NCI-H1417 treated with DMSO at 0.1 percent for 48 hours (cell line): ENCODE measurements around the gene CDH15.
A peak's percentile ranks its signal among the peaks of the same experiment; 100 is the strongest.

Experiments
- DNase-seq: peaks from one replicate; lab custom pipeline; 2025; lab: John Stamatoyannopoulos, UW

CDH15 gene, protein sequence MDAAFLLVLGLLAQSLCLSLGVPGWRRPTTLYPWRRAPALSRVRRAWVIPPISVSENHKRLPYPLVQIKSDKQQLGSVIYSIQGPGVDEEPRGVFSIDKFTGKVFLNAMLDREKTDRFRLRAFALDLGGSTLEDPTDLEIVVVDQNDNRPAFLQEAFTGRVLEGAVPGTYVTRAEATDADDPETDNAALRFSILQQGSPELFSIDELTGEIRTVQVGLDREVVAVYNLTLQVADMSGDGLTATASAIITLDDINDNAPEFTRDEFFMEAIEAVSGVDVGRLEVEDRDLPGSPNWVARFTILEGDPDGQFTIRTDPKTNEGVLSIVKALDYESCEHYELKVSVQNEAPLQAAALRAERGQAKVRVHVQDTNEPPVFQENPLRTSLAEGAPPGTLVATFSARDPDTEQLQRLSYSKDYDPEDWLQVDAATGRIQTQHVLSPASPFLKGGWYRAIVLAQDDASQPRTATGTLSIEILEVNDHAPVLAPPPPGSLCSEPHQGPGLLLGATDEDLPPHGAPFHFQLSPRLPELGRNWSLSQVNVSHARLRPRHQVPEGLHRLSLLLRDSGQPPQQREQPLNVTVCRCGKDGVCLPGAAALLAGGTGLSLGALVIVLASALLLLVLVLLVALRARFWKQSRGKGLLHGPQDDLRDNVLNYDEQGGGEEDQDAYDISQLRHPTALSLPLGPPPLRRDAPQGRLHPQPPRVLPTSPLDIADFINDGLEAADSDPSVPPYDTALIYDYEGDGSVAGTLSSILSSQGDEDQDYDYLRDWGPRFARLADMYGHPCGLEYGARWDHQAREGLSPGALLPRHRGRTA

DNA sequence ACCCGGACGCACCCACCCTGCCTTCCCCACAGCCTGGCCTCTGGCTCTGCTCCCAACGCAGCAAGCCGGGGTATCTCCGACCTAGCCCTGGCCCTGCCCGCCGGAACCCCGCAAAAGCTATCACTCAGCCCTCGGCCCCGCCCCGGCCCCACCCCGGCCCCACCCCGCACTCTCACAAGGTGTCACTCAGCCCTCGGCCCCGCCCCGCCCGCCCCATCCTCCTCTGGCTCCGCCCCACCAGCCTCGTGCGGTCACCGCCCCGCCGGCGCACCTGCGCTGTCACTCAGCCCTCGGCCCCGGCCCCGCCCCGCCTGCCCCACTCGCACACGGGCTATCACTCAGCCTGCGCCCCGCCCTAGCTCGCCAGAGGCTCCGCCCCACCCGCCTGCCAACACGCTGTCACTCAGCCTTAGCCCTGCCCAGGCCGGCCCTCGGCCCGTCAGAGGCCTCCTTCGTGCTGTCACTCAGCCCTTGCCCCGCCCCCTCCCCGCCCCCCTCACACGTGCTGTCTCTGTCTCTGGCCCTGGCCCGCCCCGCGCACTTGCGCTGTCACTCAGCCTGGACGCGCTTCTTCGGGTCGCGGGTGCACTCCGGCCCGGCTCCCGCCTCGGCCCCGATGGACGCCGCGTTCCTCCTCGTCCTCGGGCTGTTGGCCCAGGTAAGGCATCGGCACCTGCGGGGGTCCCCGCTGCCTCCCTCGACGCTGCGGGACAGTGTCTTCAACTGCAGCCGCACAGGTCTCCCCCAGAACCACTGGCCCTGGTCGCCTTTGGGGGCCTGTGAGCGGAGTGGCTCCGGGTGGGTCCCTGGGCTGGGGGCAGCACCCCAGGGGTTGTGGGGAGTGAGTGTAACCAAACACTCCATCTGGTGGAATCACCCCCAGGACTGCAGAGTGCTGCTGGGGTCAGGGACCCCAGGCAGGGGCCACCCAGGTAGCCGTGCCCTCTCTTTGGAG, at the start of gene CDH15:
TSS of gene CDH15 (plus strand) at position 533 of the 955 bp plus-strand sequence. CDS start at position 617, 84 bp downstream.
- DNase-seq = peak; percentile 64

DNA sequence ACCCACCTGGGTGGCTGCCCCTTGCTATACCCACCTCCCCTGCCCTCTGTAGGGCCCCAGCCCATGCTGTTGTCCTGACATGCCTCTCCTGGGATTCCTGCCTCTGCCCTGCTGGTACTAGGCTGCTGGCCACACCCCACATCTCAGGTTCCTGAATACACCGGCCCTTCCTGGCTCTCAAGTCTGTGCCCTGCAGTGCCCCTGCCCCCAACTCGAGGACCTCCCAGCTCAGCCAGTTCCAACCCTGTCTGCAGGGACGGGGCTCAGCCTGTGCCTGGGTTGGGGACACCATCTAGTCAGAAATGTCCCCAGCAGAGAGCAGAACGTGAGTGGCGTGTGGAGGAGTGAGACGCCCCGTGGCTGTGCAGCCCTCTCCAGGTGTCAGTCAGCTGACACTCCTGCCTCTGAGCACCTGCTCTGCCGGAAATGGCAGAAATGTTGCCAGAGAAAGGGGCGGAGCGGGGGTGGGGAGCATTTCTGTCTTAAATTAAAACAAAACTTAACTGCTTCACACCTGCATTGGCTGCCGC, 49.2 kb upstream of the CDH15 start:
- DNase-seq = peak; percentile 38

DNA sequence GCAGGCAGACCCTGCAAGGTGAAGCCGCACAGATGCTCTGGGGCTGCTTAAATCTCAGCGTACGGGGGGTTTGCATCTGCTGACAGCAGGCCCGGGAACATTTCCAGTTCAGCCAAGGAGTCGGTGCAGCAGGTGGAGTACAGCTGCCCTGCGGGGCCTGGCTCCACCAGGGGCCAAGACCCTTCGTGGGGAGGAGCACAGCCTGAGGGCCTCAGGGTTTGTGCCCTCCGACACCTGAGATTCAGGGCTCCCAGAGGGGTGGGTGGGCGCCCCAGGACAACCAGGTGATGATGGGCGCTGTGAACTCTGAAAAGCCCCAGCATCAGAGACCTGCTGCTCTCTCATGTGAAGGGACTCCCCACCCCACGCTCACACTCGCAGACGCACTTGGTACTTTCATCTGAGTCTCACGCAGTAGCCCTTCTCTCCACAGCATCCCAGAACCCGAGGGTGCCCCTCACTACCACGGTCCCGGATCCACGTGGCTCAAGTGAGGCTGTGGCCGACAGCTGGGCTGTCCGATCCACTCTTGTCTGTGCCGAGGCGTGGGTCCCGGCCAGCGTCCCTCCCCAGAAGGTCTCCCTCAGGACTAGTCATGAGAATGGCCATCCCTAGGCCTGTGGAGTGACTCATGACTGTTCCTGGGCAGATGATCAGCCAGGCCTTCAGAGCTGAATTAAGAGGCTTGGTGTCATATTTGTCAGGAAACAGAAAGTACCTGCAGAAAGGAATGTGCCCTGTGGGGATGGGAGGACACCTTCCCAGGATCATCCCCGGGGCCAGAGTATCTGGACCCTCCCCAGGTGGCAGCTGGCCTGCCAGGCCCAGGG, 48.3 kb upstream of the CDH15 start:
- no peak for DNase-seq

DNA sequence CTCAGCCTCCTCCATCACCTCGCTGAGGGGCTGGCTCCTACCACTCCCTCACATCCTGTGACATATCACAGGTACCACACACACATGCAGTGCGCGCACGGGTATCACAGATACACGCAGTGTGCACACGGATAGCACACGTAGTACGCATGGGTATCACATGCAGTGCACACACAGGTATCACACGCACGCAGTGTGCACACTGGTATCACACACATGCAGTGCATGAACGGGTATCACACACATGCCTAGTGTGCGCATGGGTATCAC, 47.8 kb upstream of the CDH15 start:
- no peak for DNase-seq

DNA sequence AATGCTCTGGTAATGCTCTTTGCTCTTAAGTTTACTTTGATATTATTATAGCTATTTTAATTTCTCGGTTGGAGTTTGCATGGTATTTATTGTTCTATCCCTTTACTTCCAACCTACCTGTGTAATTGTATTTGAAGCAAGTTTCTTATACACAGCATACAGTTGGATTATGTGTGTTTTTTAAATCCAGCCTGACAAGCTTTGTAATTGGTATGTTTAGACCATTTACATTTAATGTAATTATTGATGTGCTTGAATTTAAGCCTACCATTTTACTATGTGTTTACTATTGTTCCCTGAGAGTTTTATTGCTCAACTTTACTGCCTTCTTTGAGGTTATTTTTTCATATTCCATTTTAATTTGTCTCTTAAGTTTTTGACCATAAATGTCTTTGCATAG, 42.2 kb upstream of the CDH15 start:
- DNase-seq = no peak

DNA sequence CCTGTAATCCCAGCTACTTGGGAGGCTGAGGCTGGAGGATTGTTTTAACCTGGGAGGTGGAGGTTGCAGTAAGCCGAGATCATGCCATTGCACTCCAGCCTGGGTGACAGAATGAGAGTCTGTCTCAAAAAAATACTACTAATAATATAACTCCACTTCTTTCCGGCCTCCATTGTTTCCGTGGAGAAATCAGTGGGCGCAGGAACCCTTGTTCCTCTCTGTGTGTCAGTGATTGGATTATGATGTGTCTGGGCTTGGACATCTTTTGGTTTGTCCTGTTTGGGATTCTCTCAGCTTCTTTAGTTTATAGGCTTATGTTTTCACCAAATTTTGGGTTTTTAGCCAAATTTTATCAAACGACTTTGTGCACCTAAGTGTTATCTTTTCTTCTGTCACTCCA, 41.1 kb upstream of the CDH15 start:
- DNase-seq = no peak

DNA sequence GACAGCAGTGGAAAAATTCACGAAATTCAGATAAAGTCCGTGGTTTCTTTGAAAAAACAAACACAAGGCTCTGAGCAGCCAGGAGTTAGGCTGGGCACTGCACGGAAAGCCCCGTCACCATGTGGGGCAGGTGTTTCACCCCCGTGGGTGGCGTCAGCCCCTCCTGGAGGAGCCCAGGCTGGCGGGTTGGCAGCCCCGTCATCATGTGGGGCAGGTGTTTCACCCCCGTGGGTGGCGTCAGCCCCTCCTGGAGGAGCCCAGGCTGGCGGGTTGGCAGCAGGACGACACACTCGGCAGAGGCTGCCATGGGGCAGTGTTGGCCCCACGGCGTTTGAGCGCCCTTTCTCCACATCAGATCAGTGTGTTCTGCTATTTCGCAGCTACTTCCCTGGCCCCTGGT, 39.8 kb upstream of the CDH15 start:
- no peak for DNase-seq

DNA sequence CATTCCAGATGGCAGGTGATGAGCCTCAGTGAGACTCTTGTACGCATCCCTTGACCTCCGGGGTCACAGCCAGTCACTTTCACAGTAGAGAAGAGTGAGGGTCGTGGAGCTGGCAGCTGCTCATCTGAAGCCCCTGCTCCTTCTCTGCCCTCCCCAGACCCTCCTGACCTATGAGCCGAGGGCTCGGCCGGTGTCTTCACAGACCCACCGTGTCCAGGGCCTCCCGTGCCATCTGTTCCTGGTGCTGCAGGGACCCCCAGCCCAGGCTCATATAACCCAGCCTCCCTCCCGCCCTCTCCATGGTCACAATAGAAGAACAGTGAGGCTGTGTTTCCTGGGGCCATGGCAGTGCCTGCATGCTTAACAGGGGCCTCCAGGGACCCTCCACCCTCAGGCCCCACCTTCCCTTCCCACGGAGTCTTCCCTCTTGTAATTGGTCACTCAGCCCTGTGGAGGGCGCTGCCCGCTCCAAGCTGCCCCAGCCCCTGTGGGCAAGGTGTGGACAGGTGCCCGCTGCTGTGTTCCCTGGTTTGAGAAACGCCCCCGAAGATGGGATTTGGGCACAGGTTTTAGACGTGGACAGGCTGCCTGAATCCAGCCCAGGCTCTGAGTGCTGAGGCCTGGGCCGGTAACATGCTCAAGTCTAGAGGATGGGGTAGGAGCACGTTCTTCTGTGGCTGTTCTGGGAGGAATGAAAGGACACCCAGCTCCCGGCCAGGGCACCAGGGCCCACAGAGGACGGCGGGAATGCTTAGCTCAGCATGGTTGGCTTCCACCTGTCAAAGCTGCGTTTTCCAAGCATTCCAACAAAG, 39.1 kb upstream of the CDH15 start:
- DNase-seq = no peak

DNA sequence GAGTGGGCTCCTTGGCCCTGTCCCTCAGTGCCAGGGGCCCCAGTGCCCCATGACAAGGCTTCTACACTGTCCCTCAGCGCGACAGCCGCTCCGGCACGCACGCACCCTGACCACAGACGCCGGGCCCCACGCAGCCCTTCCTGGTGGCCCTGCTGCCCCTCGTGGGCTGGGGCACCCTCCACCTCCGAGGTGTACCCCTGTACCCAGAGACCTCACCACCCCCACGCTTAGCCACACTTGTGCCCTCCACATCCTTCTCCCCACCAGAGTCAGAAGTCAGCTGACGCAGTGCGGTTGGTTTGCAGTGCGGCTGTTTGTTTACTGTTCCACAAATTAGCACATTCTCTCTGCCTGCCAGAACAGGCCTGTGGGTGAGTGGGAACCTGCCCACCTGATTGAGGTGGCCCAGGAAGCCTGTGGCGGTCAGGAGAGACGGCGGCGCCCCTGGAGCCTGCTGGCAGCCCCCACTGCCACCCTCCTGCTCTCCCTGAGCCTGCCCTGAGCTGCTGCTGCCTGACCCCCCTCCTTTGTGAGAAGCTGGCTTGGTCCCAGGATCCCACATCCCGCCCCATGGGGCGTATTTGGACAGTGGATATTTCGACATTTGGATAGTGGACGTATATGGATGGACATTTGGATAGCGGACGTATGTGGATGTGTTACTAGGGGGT, 38.0 kb upstream of the CDH15 start:
- no peak for DNase-seq

DNA sequence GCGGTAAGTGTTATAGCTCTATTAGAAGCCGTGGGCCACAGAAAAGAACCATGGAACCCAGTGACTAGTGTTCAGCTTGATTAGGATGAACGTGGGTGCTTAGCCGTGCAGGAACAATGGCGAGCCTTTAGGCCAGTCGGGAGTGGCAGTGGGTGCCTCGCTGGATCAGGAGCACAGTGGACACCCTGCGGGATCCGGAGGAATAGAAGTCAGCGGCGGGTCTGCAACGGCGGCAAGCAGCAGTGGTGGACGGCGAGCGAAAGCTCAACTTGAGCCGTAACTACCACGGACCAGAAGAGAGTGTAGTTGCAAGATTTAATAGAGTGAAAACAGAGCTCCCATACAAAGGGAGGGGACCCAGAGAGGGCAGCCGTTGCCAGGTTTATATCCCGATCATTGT, 37.3 kb upstream of the CDH15 start:
- DNase-seq = no peak

DNA sequence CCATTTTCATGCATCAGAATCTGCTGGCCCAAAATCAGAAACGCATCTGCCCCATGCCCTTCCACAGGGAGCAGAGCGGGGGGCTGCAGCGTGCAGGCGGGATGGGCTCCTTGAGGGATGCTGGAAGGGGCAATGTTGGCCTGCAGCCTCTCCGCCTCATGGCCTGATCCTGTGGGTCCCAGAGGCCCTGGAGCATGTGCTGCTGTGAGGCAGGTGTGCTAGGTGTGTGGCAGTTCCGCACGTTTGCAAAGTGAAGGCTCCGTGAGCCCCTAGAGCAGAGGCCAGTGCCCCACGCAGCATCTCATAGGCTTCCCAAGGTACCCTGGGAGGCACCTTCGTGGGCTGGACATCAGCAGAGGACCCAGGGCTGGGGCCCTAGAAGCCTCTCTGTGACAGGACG, 36.4 kb upstream of the CDH15 start:
- no peak for DNase-seq

DNA sequence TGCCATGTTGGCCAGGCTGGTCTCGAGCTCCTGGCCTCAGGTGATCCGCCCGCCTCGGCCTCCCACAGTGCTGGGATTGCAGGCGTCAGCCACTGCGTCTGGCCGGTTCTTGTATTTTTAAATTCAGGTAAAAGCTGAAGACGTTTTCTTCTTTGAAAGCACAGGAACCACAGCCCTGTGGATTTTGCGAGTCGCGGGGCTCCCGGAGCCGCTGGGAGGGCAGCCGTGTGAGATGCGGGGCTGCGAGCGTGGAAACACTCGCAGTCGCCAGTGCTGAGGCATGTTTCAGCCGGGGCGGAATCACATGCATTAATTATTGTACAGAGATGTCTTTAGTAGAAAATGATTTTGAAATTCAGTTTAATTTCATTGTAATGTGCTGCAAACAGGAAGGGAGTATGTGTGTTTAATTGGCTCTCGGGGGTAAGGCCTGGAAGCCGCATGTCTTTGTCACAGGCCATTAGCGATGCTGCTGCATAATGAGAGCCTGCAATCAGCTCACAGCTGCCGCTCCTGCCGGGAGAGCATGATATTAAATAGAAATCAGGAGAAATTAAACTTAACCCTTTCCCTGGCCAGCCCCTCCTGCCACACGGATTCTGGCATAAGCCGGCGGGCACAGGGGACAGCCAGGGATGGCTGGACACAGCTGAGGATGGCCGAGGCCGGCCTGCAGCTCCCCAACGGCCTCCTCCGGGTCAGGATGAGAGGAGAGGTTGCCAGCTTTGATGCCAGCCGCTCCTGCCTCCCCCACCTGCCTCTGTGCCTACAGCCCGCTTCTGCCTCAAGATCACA, 35.4 kb upstream of the CDH15 start:
- DNase-seq = peak; percentile 38

DNA sequence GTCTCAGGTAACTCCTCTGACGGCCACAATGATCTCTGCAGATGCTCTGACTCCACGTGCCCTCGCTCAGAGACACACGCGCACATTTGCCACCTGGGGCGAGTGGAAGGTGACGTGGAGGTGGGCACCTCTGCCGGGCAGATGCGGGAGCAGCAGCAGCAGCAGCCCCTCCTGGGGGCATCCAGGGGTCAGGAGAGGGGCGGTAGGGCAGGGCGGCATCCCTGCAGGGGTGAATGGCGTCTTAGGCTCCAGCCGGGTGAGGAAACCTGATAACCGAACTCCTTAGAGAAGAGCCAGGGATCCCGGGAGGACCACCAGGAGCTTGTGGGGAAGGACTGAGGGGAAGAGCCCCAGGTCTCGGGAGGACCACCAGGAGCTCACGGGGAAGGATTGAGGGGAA, 34.6 kb upstream of the CDH15 start:
- no peak for DNase-seq

DNA sequence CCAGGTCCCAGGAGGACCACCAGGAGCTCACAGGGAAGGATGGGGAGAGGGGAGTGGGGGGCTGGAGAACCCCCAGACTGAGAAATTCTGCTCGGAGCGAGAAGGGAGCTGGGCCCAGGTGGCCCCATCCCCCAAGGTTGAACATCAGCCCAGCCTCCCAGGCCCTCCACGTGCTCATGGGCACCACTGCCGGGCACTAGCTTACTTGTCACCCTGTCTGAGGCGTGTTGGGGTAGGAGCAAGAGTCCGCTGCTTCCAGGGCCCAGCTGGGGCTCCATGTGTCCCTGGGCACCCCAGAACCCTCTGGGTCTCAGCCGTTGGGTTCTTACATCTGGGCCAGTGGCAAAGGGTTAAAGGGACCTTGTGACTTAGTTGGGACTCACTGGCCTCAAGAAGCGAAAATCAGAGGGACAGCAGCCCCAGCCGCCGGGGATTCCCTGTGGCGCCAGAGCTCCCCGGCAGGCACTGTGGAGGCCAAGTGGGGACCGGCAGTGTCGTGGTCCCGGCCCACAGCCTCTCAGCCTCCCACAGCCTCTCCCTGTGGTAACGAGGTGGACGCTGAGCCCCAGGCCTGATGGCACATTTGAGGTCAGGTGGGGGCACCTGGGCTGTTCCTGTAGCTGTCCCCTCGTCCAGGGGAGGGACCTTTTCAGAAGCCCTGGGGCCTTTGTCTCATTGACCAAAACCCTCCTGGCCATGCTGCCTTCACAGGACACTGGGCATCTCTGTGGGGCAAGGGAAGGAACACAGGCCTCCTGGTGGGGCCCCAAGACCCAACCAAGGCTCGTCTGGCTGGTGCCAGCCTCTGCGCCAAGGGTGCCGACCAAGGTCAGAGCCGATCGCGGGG, 33.7 kb upstream of the CDH15 start:
- DNase-seq = no peak

DNA sequence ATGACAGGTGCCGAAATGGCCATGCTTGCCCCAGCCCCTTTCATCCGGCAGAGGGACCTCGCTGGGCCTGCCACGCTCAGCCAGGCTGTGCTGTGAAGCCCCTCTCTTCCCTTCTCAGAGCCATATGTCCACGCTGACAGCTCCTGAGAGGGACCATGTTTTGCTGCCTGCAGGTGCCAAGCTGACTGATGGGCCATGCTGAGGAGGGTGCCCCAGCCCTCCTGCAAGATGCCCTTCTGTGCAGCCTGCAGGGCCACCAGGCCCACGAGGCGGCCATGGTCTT, 33.1 kb upstream of the CDH15 start:
- DNase-seq = no peak

DNA sequence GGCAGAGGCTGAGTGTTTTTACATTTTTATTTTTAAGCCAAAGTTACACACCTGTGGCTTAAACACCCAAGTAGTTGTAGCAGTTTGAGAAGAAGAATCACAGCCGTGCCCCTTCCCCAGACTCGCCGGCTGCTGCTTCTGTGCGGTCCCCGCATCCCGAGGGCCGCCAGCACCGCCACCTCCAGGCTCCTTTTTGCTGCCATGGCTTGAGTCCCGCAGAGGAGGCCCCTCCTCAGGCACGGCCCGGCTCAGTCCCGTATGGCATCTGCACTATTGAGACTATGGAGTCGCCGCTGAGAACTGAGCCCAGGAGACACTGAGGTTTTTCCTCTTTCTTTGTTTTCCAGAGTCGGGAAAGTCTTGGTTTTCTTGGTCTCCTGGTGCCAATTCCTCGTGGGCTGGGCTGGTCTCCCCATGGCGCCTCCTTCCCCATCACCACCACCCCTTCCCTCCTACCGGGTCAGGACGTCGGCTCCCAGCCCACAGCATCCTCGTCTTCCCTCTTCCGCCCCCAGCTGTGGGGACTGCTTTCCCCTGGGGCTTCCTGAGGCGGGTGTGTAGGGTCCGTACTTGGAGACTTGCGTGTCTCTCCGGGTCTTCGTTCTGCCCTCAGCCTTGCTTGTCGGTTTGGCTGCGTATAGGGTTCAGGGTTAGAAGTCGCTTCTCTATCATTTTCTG, 32.6 kb upstream of the CDH15 start:
- DNase-seq = no peak

DNA sequence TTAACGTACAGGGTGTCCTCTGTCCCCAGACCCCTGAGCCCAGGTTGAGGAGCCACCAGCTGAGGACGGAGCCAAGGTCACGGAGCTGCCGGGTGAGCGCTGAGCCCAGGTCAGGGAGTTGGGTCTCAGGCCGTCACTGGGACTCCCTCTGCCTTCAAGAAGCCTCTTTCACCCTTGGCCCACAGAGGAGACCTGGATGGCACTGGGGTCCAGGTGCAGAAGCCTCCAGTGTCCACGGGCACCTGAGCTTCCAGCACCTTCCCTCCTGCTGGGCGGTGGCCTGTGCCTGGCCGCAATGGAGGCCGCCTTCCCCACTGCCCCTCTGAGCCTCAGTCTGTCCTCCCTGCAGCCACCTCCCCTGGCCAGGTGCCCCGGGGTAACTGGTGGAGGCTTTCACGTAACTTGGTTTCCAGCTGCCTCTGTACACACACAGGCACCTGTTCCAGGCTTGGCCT, 31.6 kb upstream of the CDH15 start:
- DNase-seq = no peak

DNA sequence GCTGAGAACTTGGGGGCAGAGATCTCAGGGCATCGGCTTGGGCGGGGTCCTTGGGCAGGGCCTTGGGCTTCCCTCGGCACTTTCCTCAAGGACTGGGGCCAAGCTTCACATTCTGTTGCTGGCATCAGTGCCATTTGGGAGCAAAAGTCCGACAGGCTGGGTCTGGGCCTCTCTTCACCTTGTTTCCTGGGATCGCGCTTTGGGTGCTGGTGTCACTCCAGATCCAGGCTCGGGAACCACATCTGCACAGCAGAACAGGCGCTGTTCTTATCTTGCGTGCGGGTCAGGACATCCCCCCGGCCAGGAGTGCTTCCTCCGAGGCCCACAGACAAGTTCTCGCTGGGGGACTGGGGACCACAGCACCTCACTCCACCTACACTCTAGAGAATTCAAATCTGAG, 31.1 kb upstream of the CDH15 start:
- DNase-seq = no peak
